ENCODE measurements around the gene LIPI.

GRCh38 chr21:14086553-14086952 is 124.2 kb downstream of the LIPI start:
- TF ChIP-seq, protein P1, sequence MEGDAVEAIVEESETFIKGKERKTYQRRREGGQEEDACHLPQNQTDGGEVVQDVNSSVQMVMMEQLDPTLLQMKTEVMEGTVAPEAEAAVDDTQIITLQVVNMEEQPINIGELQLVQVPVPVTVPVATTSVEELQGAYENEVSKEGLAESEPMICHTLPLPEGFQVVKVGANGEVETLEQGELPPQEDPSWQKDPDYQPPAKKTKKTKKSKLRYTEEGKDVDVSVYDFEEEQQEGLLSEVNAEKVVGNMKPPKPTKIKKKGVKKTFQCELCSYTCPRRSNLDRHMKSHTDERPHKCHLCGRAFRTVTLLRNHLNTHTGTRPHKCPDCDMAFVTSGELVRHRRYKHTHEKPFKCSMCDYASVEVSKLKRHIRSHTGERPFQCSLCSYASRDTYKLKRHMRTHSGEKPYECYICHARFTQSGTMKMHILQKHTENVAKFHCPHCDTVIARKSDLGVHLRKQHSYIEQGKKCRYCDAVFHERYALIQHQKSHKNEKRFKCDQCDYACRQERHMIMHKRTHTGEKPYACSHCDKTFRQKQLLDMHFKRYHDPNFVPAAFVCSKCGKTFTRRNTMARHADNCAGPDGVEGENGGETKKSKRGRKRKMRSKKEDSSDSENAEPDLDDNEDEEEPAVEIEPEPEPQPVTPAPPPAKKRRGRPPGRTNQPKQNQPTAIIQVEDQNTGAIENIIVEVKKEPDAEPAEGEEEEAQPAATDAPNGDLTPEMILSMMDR (IDR thresholded peaks at IDR 0.05; ENCODE audit: insufficient read depth, low read length, poor library complexity, severe bottlenecking) = no peak
- TF ChIP-seq EZH2phosphoT487 (conservative IDR thresholded peaks at IDR 0.05; ENCODE audit: low read length) = no peak
